A673 (cell line): ENCODE measurements around the gene CDC23. TPM values are rescaled to one million over a fixed set of nuclear protein-coding genes. Genes with fewer than 3 reads are reported as not detected.

Experiments
- BruUV-seq: library from RNA; stranded (reverse); fragments of 400-500 nt; replicated peaks from 2 replicates; lab custom pipeline; 2021; lab: Mats Ljungman, UMichigan
- CTCF ChIA-PET: fragments of 300-600 bp; sonication (Branson Sonifier 250); formaldehyde crosslinking; loops from one replicate; lab custom pipeline; 2022; ENCODE audit warnings: antibody characterized with exemption; lab: Charles Lee
- POLR2A ChIA-PET: fragments of 300-600 bp; sonication (Branson Sonifier 250); formaldehyde crosslinking; loops from one replicate; lab custom pipeline; 2022; ENCODE audit warnings: antibody characterized with exemption; ENCODE audit not compliant: low non-redundant PET; lab: Charles Lee
- DNase-seq: peaks from one replicate; pipeline ENCODE4 v3.0.0-alpha.2; 2015; ENCODE audit warnings: low spot score
- H3K27ac ChIP-seq: fragments of 200-600 bp; sonication (generic); 2 replicates; pipeline ENCODE4 v1.5.1; 2016; ENCODE audit warnings: mixed run types, low read depth, mild to moderate bottlenecking, mixed read lengths, antibody characterized with exemption, low read length; ENCODE audit not compliant: poor library complexity, severe bottlenecking
- H3K27me3 ChIP-seq: fragments of 200-600 bp; sonication (generic); replicated peaks from 2 replicates; pipeline ENCODE4 v1.6.1; 2017; ENCODE audit warnings: mixed run types, low read depth, mild to moderate bottlenecking, mixed read lengths, antibody characterized with exemption, low read length; ENCODE audit not compliant: insufficient read depth, poor library complexity
- H3K36me3 ChIP-seq: fragments of 200-600 bp; sonication (generic); 2 replicates; pipeline ENCODE4 v1.6.1; 2016; ENCODE audit warnings: mixed run types, mild to moderate bottlenecking, mixed read lengths, antibody characterized with exemption, low read length; ENCODE audit not compliant: insufficient read depth, poor library complexity, severe bottlenecking
- H3K4me1 ChIP-seq: fragments of 200-600 bp; sonication (generic); 2 replicates; pipeline ENCODE4 v1.6.1; 2017; ENCODE audit warnings: mixed run types, mild to moderate bottlenecking, mixed read lengths, antibody characterized with exemption, low read length; ENCODE audit not compliant: insufficient read depth, poor library complexity, severe bottlenecking
- H3K4me3 ChIP-seq: fragments of 200-600 bp; sonication (generic); 2 replicates; pipeline ENCODE4 v1.5.1; 2016; ENCODE audit warnings: low read depth, mixed run types, mild to moderate bottlenecking, mixed read lengths, low read length; ENCODE audit not compliant: poor library complexity, severe bottlenecking
- H3K9me3 ChIP-seq: fragments of 200-600 bp; sonication (generic); 2 replicates; pipeline ENCODE4 v1.6.1; 2016; ENCODE audit warnings: mixed run types, low read depth, mild to moderate bottlenecking, mixed read lengths, antibody characterized with exemption, low read length; ENCODE audit not compliant: poor library complexity, severe bottlenecking
- EZH2 ChIP-seq: fragments of 200-600 bp; sonication (generic); IDR thresholded peaks from 2 replicates; pipeline ENCODE4 v1.6.1; 2017; ENCODE audit warnings: borderline replicate concordance, low read depth, mild to moderate bottlenecking, mixed read lengths, antibody characterized with exemption, low read length; ENCODE audit not compliant: poor library complexity, severe bottlenecking
- intact Hi-C: fragments of 100-400 bp; cut with micrococcal nuclease; formaldehyde crosslinking; loops from one replicate; pipeline ENCODE4 v1.10.0; 2022; ENCODE audit not compliant: unreplicated experiment
- total RNA-seq: library from RNA; stranded (reverse); gene quantifications from 2 replicates; pipeline ENCODE4 v1.2.3, GENCODE V29; 2021
- TF ChIP-seq, protein P1 (sequence below): fragments of 300-800, 200-600 bp; sonication (generic); conservative IDR thresholded peaks from 2 replicates; pipeline ENCODE4 v1.5.1; 2017; ENCODE audit warnings: low read depth, mild to moderate bottlenecking, antibody characterized with exemption, low read length, moderate library complexity, mixed read lengths

CDC23 gene
- total RNA-seq, 1 experiment from 2014 or later = 54.0 TPM

DNA sequence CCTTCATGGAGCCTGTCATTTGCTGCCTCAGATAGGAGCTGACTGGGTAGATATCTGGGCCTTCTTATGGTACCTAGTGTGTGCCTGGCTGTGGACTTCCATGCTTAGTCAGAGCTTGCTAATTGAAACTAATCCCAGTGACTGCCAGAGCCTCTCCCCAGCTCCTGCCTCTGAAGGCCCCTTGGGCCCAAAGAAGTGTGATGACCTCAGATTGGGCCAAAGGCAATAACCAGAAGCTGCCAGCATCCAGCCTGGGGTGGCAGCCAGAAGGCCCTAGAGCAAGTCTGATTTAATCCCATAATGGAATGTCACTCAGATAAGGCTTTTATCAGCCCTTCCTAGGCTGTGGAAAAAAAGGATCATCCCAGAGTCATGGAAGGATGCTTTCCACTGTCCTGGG, 17.1 kb upstream of the CDC23 start:
- ChIA-PET POLR2A (no interaction called here), CTCF (no interaction called here)
- no peak for DNase-seq

DNA sequence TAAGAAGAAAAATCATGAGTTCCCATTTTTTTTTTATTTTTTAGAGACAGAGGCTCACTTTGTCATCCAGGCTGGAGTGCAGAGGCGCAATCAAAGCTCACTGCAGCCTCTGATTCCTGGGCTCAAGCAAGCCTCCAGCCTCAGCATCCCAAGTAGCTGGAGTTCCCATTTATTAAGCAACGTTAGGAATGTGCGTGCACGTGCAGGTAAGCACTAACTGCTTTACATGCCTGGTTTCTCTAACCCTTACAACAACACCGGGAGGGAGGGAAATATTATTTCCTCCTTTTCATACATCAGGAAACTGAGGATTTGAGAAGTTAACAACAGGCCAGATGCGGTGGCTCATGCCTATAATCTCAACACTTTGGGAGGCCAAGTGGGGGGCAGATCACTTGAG, 16.3 kb upstream of the CDC23 start:
- TF ChIP-seq, protein P1, sequence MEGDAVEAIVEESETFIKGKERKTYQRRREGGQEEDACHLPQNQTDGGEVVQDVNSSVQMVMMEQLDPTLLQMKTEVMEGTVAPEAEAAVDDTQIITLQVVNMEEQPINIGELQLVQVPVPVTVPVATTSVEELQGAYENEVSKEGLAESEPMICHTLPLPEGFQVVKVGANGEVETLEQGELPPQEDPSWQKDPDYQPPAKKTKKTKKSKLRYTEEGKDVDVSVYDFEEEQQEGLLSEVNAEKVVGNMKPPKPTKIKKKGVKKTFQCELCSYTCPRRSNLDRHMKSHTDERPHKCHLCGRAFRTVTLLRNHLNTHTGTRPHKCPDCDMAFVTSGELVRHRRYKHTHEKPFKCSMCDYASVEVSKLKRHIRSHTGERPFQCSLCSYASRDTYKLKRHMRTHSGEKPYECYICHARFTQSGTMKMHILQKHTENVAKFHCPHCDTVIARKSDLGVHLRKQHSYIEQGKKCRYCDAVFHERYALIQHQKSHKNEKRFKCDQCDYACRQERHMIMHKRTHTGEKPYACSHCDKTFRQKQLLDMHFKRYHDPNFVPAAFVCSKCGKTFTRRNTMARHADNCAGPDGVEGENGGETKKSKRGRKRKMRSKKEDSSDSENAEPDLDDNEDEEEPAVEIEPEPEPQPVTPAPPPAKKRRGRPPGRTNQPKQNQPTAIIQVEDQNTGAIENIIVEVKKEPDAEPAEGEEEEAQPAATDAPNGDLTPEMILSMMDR = no peak
- TF ChIP-seq EZH2 = no peak
- Histone ChIP-seq H3K27ac (no peak overlapping the region), H3K4me3 (no peak overlapping the region), H3K36me3 (no peaks in the 10 kb centered on the region), H3K4me1 (no peaks in the 10 kb centered on the region), H3K9me3 (no peaks in the 10 kb centered on the region), H3K27me3 (no peaks in the 10 kb centered on the region)
- intact Hi-C loops = no loop called here
- ChIA-PET POLR2A (no interaction called here), CTCF (no interaction called here)
- BruUV-seq = no TSS peak
- DNase-seq = no peak

More for the DNA sequence above, 17.1 kb upstream of the CDC23 start:
- H3K36me3 ChIP-seq = no peaks in the 10 kb centered on the region
- no peak overlapping the region for H3K4me3 ChIP-seq
- no peaks in the 10 kb centered on the region for H3K27me3 ChIP-seq
- no TSS peak for BruUV-seq
- no peaks in the 10 kb centered on the region for H3K4me1 ChIP-seq
- no peaks in the 10 kb centered on the region for H3K9me3 ChIP-seq
- intact Hi-C loops = no loop called here
- no peak overlapping the region for H3K27ac ChIP-seq
- TF ChIP-seq, protein P1 = no peak
- no peak for TF ChIP-seq EZH2

DNA sequence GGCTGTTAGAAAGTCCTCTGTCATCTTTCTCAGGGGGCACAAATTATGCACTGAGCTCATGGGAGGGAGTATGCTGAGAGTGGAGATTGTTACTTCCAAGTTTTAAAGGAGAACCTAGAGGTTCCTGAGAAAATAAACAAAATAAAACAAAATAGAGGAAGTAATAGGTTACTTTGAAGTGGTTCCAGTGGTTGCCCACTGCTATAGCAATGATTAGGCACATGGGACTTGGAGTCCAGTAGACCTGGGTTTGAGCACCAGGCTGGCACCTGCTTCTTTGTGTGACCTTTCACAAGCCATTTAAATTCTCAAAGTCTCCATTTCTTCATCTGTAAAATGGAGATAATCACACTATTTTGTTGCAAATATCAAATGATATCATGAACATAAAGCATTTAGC, 13.8 kb upstream of the CDC23 start:
- H3K27ac ChIP-seq = no peak overlapping the region
- H3K27me3 ChIP-seq = no peaks in the 10 kb centered on the region
- no TSS peak for BruUV-seq
- no peak for TF ChIP-seq EZH2
- no peak for DNase-seq
- no peak overlapping the region for H3K4me3 ChIP-seq
- no peaks in the 10 kb centered on the region for H3K36me3 ChIP-seq
- CTCF ChIA-PET = no interaction called here
- no peaks in the 10 kb centered on the region for H3K9me3 ChIP-seq
- intact Hi-C loops = no loop called here
- no peaks in the 10 kb centered on the region for H3K4me1 ChIP-seq
- POLR2A ChIA-PET = no interaction called here

DNA sequence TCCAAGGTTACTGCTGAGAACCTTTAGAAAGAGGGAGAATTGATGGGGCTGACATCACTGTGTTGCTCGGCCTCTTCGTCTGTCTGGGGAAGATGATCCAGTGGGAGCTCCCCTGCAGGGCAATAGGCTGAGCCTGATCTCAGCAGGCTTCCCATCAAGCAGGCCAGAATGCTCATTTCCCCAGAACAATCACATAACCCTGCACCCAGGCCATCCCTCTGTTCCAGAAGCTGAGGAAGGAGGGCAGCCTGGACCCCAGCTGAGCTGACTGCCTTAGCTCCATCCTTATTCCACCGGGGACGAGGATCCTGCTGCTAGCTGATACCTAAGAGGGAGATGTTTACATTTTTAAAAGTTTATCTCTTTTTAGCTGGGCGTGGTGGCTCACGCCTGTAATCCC, 11.6 kb upstream of the CDC23 start:
- H3K27ac ChIP-seq = no peak overlapping the region
- TF ChIP-seq EZH2 = no peak
- TF ChIP-seq, protein P1 = no peak
- no peak overlapping the region for H3K4me3 ChIP-seq
- ChIA-PET CTCF (no interaction called here), POLR2A (no interaction called here)
- no peaks in the 10 kb centered on the region for H3K36me3 ChIP-seq
- H3K27me3 ChIP-seq = no peaks in the 10 kb centered on the region
- no TSS peak for BruUV-seq
- H3K4me1 ChIP-seq = no peaks in the 10 kb centered on the region
- intact Hi-C loops = loop anchor here (5.0 kb wide), 2 partner anchors 53 to 188 kb away; no protein-coding TSS in a partner anchor
- H3K9me3 ChIP-seq = no peaks in the 10 kb centered on the region
- DNase-seq = no peak
